ENCODE results near the gene RIC1. TPM values are rescaled to one million over a fixed set of nuclear protein-coding genes. Genes with fewer than 3 reads are reported as not detected.
"Not testable (repeated sequence)": the region's sequence is repeated elsewhere in the genome, so short reads cannot be mapped to it uniquely, and the experiment has no call there.

Gene RIC1
- total RNA-seq, 3 donors from 2014 or later: 42.6 to 74.5 (median 53.1) TPM

GRCh38 chr9:5791870-5792269, 163.0 kb downstream of the RIC1 start:
- H3K9me3 ChIP-seq: no peaks in the 10 kb centered on the region
- no peak overlapping the region for H3K27ac ChIP-seq
- intact Hi-C loops (cut with DNase I; ENCODE audit: low total_unique reads): no loop called here
- no peaks in the 10 kb centered on the region for H3K4me1 ChIP-seq
- DNase-seq (ENCODE audit: low spot score in 2 of 2): no peak
- H3K27me3 ChIP-seq: no peaks in the 10 kb centered on the region
- H3K4me3 ChIP-seq: no peak overlapping the region
- no peaks in the 10 kb centered on the region for H3K36me3 ChIP-seq
- no peak for TF ChIP-seq POLR2A (IDR thresholded peaks at IDR 0.05)

- no peak overlapping the region for H3K27ac ChIP-seq
- H3K4me1 ChIP-seq: no peaks in the 10 kb centered on the region
- no peak overlapping the region for H3K4me3 ChIP-seq
- TF ChIP-seq CTCF (IDR thresholded peaks at IDR 0.05): no peak
- no peak for TF ChIP-seq POLR2A (IDR thresholded peaks at IDR 0.05)
- TF ChIP-seq POLR2AphosphoS5 (IDR thresholded peaks at IDR 0.05): no peak
- no peak for DNase-seq (ENCODE audit: low spot score in 2 of 2)
- H3K27me3 ChIP-seq: no peaks in the 10 kb centered on the region
- intact Hi-C loops (cut with DNase I; ENCODE audit: low total_unique reads): no loop called here
- H3K9me3 ChIP-seq: no peaks in the 10 kb centered on the region
- H3K36me3 ChIP-seq: no peaks in the 10 kb centered on the region
Observed at GRCh38 chr9:5793812-5794211, 164.9 kb downstream of the RIC1 start.

GRCh38 chr9:5796298-5796697, 167.4 kb downstream of the RIC1 start:
- Histone ChIP-seq H3K4me3 (no peak overlapping the region), H3K4me1 (no peaks in the 10 kb centered on the region), H3K36me3 (no peaks in the 10 kb centered on the region), H3K9me3 (no peaks in the 10 kb centered on the region), H3K27ac (no peak overlapping the region), H3K27me3 (no peaks in the 10 kb centered on the region)
- no peak for DNase-seq (ENCODE audit: low spot score in 2 of 2)
- TF ChIP-seq POLR2AphosphoS5 (IDR thresholded peaks at IDR 0.05): no peak
- intact Hi-C loops (cut with DNase I; ENCODE audit: low total_unique reads): no loop called here

DNA sequence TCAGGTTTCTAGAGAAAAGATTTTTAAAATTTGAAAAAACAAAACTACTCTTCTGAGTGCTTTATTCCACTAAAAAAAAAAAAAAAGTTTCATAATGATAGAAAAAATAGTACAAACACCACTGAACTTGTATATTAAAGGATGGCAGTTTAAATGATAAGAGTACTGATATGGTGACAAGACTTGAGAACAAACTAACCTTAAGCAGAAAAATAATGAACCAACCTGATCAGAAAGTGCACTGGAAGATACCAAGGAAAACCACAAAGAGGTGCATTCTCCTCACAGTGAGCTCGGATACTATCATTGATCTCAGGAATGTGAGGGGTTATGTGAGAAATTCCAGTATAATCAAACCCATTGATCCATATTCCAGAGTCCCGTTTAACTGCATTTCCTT, 169.7 kb downstream of the RIC1 start:
- Histone ChIP-seq H3K4me3 (no peak overlapping the region), H3K27me3 (no peaks in the 10 kb centered on the region), H3K9me3 (no peaks in the 10 kb centered on the region), H3K4me1 (no peaks in the 10 kb centered on the region), H3K36me3 (no peaks in the 10 kb centered on the region), H3K27ac (no peak overlapping the region)
- DNase-seq (ENCODE audit: low spot score in 2 of 2): no peak
- intact Hi-C loops (cut with DNase I; ENCODE audit: low total_unique reads): no loop called here
- no peak for TF ChIP-seq POLR2AphosphoS5 (IDR thresholded peaks at IDR 0.05)
- no peak for TF ChIP-seq CTCF (IDR thresholded peaks at IDR 0.05)
- no peak for TF ChIP-seq POLR2A (IDR thresholded peaks at IDR 0.05)

DNA sequence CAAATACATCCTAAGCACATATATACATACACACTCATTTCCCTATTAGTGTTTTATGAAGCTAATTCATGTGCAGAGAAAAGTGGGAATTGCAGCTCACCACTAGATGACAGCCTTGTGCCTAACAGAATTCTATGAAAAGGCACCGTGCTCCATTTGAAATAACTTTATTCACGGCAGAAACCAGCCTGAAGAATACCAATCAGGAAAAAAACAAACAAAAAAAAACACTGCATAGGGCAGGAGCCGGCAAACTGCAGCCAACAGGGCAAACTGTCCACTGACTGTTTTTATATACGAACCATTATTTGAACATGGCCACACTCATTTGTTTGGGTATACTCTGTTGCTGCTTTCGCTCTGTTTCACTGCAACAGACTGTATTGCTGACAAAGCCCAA, 170.4 kb downstream of the RIC1 start:
- Histone ChIP-seq H3K27me3 (no peaks in the 10 kb centered on the region), H3K36me3 (no peaks in the 10 kb centered on the region), H3K27ac (no peak overlapping the region), H3K4me1 (no peaks in the 10 kb centered on the region), H3K4me3 (peak overlapping the region in 2 of 3 donors; percentile 28 to 36), H3K9me3 (no peaks in the 10 kb centered on the region)
- TF ChIP-seq POLR2AphosphoS5 (IDR thresholded peaks at IDR 0.05) (no peak), CTCF (IDR thresholded peaks at IDR 0.05) (peak in 2 of 3 donors; percentile 33 to 51)
- no peak for DNase-seq (ENCODE audit: low spot score in 2 of 2)
- intact Hi-C loops (cut with DNase I; ENCODE audit: low total_unique reads): no loop called here

- intact Hi-C loops (cut with DNase I; ENCODE audit: low total_unique reads): not testable (repeated sequence)
Observed at GRCh38 chr9:5800378-5800777, 171.5 kb downstream of the RIC1 start.

More at GRCh38 chr9:5800378-5800777, 171.5 kb downstream of the RIC1 start:
- not testable (repeated sequence) for DNase-seq (ENCODE audit: low spot score in 2 of 2); H3K27me3 ChIP-seq; H3K9me3 ChIP-seq; H3K4me3 ChIP-seq; H3K27ac ChIP-seq; H3K4me1 ChIP-seq; H3K36me3 ChIP-seq

Data from breast epithelium (tissue), 4 donors.